HG03060 (cell line): Measurements from ENCODE around the gene SLCO2B1.

Source experiments
- ATAC-seq: cut with Tn5 transposase; IDR thresholded peaks from one replicate; pipeline ENCODE4 v1.9.1; 2021; ENCODE audit warnings: low read depth, moderate number of reproducible peaks; ENCODE audit not compliant: unreplicated experiment

SLCO2B1 gene

GRCh38 chr11:75212411-75212810 is 61.5 kb downstream of the SLCO2B1 start:
- no peak for ATAC-seq

- no peak for ATAC-seq
These were observed 63.5 kb downstream of the SLCO2B1 start for GRCh38 chr11:75214411-75214821.

- no peak for ATAC-seq
These were observed 63.9 kb downstream of the SLCO2B1 start for GRCh38 chr11:75214843-75215242.

GRCh38 chr11:75219869-75220268 is 69.0 kb downstream of the SLCO2B1 start:
- no peak for ATAC-seq

- no peak for ATAC-seq
These were observed 73.2 kb downstream of the SLCO2B1 start for GRCh38 chr11:75223954-75224643.

GRCh38 chr11:75225794-75226193 is 74.9 kb downstream of the SLCO2B1 start:
- ATAC-seq: no peak

- no peak for ATAC-seq
These were observed 78.6 kb downstream of the SLCO2B1 start for GRCh38 chr11:75229466-75229865.

GRCh38 chr11:75230621-75231020 is 79.7 kb downstream of the SLCO2B1 start:
- no peak for ATAC-seq

- ATAC-seq: no peak
These were observed 82.9 kb downstream of the SLCO2B1 start for GRCh38 chr11:75233754-75234172.

- ATAC-seq: no peak
These were observed 85.2 kb downstream of the SLCO2B1 start for GRCh38 chr11:75236062-75236461.

GRCh38 chr11:75237050-75237449 is 86.1 kb downstream of the SLCO2B1 start:
- ATAC-seq: no peak

- no peak for ATAC-seq
These were observed 87.9 kb downstream of the SLCO2B1 start for GRCh38 chr11:75238595-75239440.

GRCh38 chr11:75239531-75240290 is 88.8 kb downstream of the SLCO2B1 start:
- no peak for ATAC-seq

GRCh38 chr11:75240311-75241035 is 89.6 kb downstream of the SLCO2B1 start, which contains the start of gene TPBGL:
TSS of gene TPBGL (plus strand) at chr11:75240774. CDS start at chr11:75241050, 276 bp downstream.
- ATAC-seq: no peak

GRCh38 chr11:75241036-75241905 is 90.4 kb downstream of the SLCO2B1 start:
- ATAC-seq: no peak

- ATAC-seq: no peak
These were observed 91.2 kb downstream of the SLCO2B1 start for GRCh38 chr11:75241906-75242644.

- ATAC-seq: no peak
These were observed 92.1 kb downstream of the SLCO2B1 start for GRCh38 chr11:75242722-75243600.
